HG02870 (cell line): ENCODE data around the gene MRPL4.

ENCODE experiments used
- ATAC-seq: cut with Tn5 transposase; IDR thresholded peaks from one replicate; pipeline ENCODE4 v1.9.1; 2021; ENCODE audit warnings: mild to moderate bottlenecking, moderate library complexity; ENCODE audit not compliant: unreplicated experiment

Gene MRPL4

DNA sequence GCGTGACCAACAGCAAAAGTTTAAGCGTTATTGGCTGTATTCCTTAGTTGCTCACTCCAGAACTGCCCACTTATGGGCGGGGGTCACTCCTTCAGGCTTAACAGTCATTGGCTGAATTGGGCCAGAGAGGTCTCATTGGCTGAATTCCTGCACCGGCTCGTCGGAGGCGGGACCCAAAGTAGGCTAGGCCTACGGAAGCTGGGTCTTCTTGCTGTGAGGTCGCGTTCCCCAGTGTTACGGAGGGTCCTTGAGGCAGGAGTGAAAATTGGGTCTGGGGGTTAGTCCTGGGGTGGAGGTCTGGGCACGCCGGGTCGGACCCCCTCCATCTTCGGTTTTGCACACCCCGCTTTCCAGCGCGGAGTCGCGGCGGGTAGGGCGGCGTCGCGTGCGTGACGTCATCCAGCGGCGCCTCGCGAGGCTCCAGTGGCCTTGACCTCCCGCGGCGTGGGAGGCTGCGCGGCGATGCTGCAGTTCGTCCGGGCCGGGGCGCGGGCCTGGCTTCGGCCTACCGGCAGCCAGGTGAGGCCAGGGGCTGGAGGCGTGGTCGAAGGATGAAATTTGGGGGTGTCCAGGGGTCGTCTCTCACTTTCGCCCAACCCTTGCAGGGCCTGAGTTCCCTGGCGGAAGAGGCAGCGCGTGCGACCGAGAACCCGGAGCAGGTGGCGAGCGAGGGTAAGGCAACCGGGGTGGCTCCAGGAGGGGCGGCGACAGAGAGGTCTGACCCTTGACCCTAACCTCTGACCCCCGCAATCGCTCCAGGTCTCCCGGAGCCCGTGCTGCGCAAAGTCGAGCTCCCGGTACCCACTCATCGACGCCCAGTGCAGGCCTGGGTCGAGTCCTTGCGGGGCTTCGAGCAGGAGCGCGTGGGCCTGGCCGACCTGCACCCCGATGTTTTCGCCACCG is at the start of gene MRPL4:
MRPL4 (plus strand) TSS at position 423 of the 903 bp plus-strand sequence; CDS start at position 463, 40 bp downstream.
- peak; percentile 78 for ATAC-seq

DNA sequence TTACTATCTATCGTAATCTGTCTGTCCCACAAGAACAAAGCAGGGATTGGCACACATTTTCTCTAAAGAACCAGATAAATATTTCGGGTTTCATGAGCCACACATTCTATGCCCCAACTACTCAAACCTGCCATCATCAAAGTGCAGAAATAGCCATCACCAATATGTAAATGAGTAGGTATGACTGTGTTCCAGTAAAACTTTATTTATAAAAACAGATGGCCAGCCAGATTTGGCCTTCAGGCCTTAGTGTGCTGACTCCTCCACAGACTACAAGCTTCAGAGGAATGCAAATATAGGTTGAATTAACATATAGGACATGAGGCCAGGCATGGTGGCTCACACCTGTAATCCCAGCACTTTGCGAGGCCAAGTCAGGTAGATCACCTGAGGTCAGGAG is 48.3 kb upstream of the MRPL4 start:
- no peak for ATAC-seq

DNA sequence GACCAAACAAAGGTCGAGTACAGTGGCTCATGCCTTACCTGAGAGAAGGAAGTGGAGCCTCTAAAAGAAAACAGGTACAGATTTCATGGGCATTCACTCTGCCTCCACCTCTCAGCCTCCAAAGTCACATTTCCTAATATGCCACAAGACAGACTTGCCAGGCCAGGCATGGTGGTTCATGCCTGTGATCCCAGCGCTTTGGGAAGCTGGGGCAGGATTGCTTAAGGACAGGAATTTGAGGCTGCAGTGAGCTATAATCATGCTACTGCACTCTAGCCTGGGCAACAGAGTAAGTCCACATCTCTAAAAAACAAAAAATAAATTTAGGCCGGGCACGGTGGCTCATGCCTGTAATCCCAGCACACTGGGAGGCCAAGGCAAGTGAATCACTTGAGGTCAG is 46.4 kb upstream of the MRPL4 start:
- ATAC-seq, result no peak

DNA sequence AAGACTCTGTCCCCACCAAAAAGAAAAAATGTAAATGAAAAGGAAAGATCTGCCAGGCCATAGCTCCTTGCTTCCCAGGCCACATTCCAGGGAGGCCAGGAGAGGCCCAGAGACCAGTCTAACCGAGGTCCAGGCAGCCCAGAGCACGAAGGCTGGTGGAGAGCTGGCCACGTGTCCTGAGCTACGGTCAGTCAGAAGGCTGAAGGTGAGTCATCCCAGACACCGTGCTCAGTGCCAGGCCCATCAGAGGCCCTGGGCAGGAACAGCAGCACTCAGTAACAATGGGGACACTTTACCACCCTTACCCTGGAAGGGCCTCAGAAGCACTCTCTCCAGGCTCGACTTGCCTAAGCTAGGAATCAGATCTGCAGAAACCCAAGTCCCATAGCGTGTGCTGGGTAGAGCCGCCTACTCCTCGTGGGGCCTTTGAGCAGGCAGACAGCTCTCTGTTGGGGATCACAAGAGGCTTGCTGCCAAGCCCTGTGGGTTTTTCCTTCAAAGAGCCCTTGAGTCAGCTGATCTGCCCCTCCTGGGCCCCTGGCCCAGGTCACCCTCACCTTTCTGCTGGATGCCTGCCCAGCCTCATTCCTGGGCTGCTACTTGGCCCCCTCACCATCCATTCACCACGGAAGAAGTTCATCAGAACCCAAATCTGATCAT is 45.7 kb upstream of the MRPL4 start:
- no peak for ATAC-seq

DNA sequence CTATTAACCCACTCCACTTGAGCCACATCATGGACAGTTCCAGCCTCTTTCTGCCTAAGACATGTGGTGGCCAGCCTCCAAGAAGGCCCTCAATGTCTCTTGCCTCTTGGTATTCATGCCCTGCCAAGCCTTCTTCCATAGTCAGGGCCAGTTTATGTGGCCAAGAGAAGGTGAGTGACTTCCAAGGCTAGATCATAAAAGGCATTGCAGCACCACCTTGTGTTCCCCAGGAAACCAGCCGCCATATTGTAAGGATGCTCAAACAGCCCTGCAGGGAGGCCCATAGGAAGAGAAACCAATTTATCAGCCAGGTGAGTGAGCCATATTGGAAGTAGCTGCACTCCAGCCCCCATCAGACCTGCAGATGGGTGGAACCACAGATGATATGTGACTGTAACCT is 45.0 kb upstream of the MRPL4 start:
- no peak for ATAC-seq

DNA sequence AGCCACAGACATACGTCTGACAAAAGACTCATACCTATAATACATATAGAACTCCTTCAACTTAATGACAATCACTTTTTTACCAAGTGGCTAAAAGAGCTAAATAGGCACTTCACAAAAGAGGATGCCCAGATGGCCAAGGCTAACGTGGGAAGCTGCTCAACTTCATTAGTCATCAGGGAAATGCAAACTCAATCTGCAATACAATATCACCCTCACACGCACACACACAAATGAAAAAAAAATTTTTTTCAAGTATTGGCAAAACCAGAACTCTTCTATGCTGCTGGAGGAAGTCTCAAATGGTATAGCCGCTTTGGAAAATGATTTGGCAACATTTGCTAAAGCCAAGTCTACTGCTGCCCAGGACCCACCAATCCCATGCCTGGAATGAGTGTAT is 42.7 kb upstream of the MRPL4 start:
- ATAC-seq, result no peak

DNA sequence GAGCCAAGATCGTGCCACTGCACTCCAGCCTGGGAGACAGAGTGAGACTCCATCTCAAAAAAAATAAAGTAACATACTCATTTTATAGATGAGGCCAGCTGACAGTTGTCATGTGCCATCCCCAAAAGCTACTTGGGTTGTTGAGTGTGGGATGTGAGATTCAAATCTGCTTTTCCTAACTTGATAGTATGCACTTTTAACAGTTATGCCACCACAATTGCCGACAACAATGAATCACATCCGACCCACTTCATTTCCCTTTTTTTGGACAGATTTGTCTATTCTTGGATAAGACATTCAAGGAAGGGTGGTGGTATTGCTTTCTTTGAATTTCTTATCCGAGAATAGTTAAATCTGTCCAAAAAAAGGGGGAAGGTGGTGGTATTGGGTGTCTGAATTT is 41.0 kb upstream of the MRPL4 start:
- ATAC-seq, result no peak

DNA sequence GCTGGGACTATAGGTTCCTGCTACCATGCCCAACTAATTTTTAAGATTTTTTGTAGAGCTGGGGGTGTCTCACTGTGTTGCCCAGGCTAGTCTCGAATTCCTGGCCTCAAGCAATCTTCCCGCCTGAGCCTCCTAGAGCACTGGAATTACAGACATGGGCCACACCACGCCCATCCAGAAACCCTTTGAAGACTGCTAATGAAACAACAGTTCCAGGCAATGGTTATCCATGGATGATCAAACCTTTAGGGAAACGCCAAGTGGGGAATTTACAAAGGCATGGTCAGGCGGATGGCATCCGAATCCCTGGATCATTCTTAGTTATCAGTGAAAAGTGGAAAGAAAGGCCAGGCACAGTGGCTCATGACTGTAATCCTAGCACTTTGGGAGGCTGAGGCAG is 40.3 kb upstream of the MRPL4 start:
- ATAC-seq, result no peak

DNA sequence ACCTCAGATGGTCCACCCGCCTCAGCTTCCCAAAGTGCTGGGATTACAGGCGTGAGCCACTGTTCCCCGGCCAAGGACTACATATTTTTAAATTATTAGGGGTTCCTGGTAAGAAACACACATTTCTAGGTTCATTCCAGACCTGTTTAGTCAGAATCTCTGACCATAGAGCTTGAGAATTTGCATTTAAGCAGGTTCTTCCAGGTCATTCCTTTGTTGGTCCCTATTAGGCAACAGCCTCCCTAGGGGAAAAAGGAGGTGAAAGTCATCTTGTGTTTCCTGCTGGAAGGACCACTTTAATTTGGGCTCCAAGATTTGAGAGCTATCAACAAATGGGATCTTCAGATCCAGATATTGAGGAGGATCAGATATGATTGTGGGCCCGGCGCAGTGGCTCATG is 37.2 kb upstream of the MRPL4 start:
- ATAC-seq, result no peak

DNA sequence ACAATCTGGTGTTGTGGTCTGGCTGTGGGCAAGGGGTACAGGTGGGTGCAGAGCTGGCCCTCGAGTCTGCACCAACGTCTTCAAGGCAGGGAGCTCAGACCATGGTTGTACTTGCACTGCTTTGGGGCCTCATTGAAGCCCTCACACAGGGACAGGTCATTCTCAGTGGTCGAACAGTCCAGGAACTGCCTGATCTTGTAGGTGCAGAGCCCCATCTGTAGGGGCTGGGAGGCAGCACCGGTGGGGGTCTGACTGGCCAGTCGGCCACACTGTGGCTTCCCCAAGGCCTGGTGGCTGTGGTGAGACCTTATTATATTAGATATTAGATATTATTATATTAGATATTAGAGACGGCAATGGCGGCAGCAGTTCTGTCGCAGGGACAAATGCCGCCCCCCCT is 34.9 kb upstream of the MRPL4 start:
- ATAC-seq, result no peak

DNA sequence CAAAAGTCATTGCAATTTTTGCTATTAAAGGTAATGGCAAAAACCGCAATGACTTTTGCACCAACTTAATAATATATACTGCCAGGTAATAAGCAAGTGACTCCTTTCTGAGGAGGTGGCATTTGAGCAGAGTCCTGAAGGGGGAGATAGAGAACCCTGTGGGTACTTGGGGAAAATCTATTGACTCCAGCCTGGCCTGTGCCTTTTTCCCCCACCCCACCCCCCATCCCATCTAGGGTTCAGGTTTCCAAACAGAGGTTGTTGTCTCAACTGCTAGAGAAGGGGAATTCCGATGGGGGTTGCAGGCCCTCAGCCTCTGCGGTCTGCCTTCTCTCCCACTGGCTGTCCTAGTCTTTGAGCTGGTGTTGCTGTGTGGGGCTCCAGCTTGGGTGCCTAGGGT is 32.3 kb upstream of the MRPL4 start:
- no peak for ATAC-seq

DNA sequence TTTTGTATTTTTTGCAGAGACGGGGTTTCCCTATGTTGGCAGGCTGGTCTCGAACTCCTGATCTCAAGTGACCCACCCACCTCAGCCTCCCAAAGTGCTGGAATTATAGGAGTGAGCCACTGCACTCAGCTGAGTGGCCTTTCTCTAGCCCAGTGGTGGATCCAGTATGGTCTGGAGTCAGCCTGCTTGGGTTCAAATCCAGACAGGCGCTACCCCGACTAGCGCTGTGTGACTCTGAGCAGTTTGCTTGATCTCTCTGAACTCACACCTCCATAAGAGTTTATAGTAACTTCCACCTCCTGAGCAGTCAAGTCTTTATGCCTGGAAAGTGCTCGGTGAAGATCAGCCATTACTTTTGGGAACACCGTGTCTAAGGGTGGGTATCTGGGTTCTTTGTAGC is 31.3 kb upstream of the MRPL4 start:
- no peak for ATAC-seq

DNA sequence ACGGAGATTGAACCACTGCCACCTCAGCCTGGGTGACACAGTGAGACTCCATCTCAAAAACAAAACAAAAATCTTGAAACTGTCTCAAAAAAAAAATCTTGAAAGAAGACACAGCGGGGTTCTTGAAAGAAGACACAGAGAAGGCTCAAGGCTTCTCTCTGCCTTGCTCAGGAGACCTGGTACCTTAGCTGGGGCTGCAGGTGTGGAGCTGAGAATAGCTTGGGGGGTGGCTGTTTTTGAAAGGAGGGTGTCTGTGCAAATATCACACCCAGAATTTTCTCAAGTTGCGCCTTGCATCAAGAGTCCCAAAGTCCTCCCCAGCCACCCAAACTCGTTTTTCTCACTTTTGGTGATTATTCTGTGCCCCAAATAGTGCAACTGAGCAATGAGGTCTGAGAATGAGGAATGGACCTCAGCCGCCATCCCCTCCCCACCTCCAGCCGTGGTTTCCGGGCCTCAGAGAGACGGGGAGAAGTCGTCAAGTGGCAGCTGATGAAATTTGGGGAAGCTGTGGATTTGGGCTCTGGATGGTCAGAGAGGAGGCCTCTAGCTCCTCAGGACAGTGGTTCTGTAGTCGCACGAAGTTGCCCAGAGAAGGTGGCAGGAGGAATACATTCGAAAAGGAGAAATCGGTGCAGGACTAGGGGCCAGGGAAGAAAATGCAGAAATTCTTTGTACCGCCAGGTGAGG is 29.7 kb upstream of the MRPL4 start:
- ATAC-seq, result no peak

DNA sequence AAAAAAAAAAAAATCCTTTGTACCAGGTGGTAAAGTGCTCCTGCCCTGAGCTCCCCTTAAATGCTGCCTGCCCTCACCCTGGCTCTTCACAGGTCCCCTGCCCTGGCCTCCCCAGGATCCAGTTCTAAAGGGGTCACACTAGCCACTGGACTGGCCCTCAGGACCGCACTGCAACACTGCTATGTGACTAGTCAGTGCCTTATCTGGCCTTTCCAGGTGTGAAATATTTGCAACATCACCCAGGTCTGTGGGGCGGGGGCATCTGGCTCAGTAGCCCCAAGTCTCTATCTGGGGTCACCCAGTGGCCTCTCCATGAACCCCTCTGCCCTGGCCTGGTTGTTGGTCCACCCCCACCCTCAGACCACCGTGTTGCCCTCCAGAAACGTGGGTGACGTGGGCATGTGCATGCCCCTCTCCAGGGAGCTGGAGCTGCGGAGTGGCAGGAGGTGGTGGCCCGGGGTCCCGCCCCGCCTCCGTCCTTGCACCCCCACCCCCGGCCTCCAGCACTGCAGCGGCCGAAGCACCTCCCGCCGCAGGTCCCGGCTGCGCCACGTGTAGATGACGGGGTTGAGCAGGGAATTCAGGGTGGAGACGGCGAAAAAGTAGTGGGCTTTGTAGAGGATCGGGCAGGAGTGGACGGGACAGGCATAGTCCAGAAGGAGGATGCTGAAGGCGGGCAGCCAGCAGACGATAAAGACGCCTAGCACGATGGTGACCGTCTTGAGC is 28.4 kb upstream of the MRPL4 start:
- no peak for ATAC-seq

DNA sequence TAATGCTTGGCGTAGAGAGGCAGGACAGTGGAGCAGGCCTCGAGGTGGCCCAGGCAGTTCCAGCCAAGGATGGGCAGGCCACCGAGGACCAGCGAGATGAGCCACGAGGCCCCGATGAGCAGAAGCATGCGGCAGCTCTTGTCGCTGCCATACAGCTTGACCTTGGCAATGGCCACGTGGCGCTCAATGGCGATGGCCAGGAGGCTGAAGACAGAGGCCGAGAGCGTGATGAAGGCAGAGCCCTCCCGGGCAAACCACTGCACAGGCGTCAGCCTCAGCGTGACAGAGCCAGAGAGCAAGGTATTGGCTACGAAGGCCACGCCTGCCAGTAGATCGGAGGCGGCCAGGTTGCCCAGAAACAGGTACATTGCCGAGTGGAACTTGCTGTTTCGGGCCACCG is 27.7 kb upstream of the MRPL4 start:
- no peak for ATAC-seq

DNA sequence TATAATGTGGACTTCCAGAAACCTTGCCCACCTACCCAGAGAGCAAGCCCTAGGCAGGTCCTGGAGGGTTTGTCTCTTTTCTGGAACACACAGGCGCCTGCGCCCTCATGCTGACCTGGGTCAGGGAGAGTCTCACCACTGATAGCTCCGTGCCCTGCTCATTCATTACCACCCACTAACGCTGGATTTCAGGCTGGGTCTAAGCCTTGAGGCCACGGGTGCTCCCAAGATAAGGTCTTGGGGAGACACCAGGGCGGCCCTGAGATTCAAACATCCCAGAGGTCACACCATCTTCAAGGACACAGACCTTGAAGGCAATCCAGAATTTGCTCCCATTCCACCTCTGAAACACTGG is 26.0 kb upstream of the MRPL4 start:
- no peak for ATAC-seq

DNA sequence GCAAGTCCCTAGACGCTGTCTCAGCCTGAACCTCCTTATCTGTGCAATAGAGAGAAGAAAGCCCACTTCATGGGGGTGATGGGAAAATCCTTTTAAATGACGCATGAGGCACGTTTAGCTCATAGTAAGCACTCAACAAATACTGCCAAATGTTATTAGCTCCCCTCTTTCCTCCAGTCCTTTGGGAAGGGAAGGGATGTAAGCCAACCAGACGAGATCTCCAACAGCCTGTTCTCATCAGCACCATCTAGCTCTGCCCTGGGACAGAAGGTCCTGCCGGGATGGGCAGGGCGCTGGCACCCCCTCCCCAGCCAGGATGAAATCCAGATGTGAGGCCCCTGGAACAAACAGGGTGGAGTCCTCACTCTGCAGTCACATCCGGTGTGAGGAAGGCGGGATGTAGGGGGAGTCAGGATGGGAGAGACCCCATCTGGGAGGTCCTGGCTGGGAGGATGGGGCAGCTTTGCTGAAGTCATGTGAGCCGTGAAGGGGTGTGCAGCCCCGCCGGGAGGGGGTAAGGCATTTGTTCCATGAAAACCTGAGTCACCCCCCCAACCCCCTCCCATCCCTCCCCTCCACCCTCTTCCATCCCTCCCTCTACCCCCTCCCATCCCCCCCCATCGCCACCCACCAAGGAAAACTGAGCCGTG is 25.5 kb upstream of the MRPL4 start:
- no peak for ATAC-seq

DNA sequence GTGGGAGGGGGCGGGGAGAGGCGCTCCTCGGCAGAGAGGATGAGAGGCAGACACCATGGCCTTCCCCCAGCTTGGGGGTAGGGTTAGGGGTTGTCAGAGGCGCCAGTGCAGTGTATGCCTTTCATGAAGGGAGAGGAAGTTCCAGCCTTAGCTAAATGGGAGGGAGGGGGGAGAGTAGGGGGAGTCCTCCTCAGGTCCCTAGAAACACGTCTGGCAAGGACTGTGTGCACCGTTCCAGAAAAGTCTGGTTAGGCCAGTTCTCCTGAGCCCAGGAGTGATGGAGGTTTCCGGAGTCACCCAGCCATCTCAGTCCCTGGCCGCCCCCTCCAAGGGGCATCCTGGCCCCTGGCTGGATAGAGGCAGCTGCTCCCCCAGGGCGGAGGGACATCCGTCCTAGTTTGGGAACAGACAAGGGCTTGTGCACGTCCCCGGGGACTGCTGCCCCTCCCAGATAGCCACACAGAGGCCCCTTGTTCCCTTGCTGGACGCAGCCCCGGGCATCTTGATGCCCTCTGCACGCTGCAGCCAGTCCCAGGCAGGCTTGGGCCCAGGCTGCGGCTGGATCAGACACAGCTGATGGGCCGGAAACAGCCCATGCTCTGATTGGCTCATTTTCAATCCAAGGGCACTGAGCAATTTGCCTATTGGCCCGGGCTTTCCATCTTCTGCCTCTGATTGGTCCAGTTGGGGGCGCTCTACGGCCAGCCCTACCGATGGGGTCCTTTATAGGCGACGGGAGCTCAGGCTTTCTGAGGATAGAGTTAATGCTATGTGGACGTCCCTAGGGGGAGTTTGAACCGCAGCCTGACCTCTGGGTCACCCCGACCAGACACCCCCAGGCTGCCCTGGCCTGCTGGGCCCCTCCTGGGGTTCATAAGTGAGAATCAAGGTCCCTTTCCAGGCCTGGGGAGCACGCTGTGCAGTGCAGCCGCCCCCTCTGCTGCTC is 24.7 kb upstream of the MRPL4 start:
- ATAC-seq, result no peak

DNA sequence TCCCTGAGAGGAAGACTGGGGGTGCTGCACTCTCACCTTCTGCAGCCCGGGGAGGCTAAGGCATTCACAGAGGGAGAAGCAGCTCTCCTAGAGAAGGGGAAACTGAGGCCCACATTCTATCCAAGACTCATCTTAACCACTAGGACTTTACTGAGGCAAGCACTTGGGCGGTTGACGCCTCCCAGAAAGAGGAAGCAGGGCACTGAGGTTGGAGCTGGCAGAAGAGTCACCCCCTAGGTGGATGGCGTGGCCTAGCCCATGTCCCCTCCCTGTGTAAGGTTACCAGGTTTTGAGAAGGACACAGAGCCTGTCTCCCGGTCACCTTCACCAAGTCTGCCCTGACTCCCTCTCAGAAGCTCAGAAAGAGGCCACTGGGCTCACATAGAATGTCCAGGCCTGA is 23.6 kb upstream of the MRPL4 start:
- no peak for ATAC-seq

DNA sequence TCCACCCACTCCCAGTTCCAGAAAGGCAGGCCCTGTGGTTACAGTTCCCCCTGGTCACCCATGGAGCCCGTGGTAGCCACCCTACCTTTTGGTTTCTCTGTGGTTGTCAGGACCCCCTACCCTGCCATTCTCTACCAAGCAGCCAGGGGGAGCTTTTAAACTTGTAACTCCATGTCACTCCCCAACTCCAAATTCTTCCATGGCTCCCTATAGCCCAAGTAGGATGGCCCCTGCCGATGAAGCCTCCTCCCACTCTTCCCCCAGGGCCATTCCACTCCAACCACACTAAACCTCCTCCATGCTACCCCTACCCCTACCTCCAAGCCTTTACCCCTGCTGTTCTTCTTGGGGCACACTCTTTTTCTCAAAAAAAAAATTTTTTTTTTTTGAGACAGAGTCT is 23.1 kb upstream of the MRPL4 start:
- ATAC-seq, result no peak
